WERI-Rb-1 (cell line): ENCODE measurements around the gene TLE4.

Experiments
- DNase-seq: peaks from one replicate; pipeline ENCODE4 v3.0.0-alpha.2; 2020
- H3K27ac ChIP-seq: fragments of 250-450 bp; sonication (Bioruptor Pico); 2 replicates; pipeline ENCODE4 v1.5.1; 2020; ENCODE audit warnings: mild to moderate bottlenecking, moderate library complexity
- H3K27me3 ChIP-seq: fragments of 250-450 bp; sonication (Bioruptor Pico); 2 replicates; pipeline ENCODE4 v1.5.1; 2021; ENCODE audit warnings: mild to moderate bottlenecking, low read depth, moderate library complexity; ENCODE audit not compliant: insufficient read depth, severe bottlenecking
- H3K36me3 ChIP-seq: fragments of 250-450 bp; sonication (Bioruptor Pico); 2 replicates; pipeline ENCODE4 v1.5.1; 2020; ENCODE audit warnings: mild to moderate bottlenecking, moderate library complexity
- H3K4me3 ChIP-seq: 2 replicates; pipeline ENCODE4 v1.5.1; 2011; ENCODE audit warnings: low read depth, mild to moderate bottlenecking, control low read depth, low read length
- H3K9me3 ChIP-seq: fragments of 250-450 bp; sonication (Bioruptor Pico); 2 replicates; pipeline ENCODE4 v1.5.1; 2021; ENCODE audit warnings: mild to moderate bottlenecking, moderate library complexity; ENCODE audit not compliant: severe bottlenecking
- CTCF ChIP-seq: IDR thresholded peaks from 2 replicates; pipeline ENCODE4 v1.5.1; 2011; ENCODE audit warnings: low read depth, mild to moderate bottlenecking, control low read depth, inconsistent platforms, low read length

Gene TLE4

DNA sequence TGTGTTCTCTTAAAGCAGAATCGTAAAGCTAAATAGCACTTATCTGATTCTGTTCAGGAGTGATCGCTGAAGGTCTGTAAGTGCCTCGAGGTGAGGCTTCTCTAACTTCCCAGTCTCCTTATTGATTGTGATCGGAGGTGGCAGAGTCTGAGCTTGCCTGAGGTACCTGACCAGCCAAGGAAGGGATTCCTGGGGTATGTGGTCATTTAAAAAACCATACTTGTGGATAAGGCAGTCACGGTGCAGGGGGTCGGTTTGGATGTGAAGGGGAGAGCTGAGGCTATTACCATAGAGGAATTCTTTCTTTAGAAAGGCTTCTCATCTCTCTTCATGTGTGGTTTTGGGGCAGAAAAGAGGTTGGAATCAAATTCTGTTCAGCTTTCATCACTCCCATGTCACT, 193.7 kb downstream of the TLE4 start:
- Histone ChIP-seq H3K36me3 (no peaks in the 10 kb centered on the region), H3K4me3 (no peak overlapping the region), H3K27ac (no peak overlapping the region), H3K27me3 (no peaks in the 10 kb centered on the region), H3K9me3 (no peaks in the 10 kb centered on the region)
- no peak for TF ChIP-seq CTCF
- no peak for DNase-seq

- DNase-seq, result peak; percentile 13
- Histone ChIP-seq H3K36me3 (no peaks in the 10 kb centered on the region), H3K9me3 (no peaks in the 10 kb centered on the region), H3K27ac (no peak overlapping the region), H3K27me3 (no peaks in the 10 kb centered on the region), H3K4me3 (no peak overlapping the region)
- no peak for TF ChIP-seq CTCF
Measured at GRCh38 chr9:79766091-79766490, 194.3 kb downstream of the TLE4 start.

GRCh38 chr9:79768194-79768593, 196.4 kb downstream of the TLE4 start:
- Histone ChIP-seq H3K27ac (no peak overlapping the region), H3K9me3 (no peaks in the 10 kb centered on the region), H3K27me3 (no peaks in the 10 kb centered on the region), H3K36me3 (no peaks in the 10 kb centered on the region), H3K4me3 (no peak overlapping the region)
- no peak for TF ChIP-seq CTCF
- peak; percentile 62 for DNase-seq

DNA sequence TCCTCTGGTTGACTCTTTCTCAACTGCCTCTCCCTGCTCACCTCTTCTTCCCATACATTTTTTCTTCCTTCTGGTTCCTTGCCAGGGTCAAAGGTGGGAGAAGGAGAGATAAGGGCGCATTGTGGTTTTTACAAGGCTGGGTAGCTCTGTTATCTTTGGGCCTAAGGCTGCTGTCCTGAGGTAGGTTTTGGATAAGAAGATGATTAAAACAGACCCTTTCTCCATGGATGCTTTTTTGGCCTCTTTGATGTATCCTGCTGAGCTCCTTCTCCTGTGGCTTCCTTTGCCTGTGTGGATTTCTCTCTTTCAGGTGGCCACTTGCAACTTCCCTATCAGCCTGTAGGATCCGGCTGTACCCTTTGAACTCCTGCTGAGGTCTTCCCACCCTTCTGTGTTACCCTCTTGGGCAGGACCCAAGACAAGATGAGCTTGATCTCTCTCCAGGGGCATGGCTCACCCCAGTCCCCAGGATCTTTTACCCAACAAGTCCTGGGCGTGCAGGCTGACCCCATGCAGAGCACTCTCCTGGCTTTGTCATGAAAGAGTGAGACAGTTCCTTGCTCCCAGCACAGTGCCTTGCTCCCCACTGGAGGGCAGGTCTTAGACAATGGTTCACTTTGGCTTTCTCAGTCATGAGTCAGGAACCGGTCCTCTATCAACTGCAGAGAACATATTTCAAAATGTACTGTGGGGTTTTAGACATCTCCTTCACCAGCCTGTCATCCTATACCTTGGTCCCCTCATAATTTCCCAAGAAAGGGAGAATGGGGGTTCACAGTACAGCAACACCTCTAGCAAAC, 197.9 kb downstream of the TLE4 start:
- Histone ChIP-seq H3K4me3 (no peak overlapping the region), H3K27me3 (no peaks in the 10 kb centered on the region), H3K27ac (no peak overlapping the region), H3K9me3 (no peaks in the 10 kb centered on the region), H3K36me3 (no peaks in the 10 kb centered on the region)
- DNase-seq, result no peak
- TF ChIP-seq CTCF, result no peak

GRCh38 chr9:79774356-79774755, 202.6 kb downstream of the TLE4 start:
- Histone ChIP-seq H3K27me3 (no peaks in the 10 kb centered on the region), H3K27ac (no peak overlapping the region), H3K9me3 (no peaks in the 10 kb centered on the region), H3K4me3 (no peak overlapping the region), H3K36me3 (no peaks in the 10 kb centered on the region)
- TF ChIP-seq CTCF, result no peak
- no peak for DNase-seq
